OCI-LY1 (cell line): Measurements from ENCODE around the gene EMILIN1.

ENCODE experiments used
- EZH2 ChIP-seq: fragments of 200-600 bp; sonication (generic), shearing (Covaris generic); IDR thresholded peaks from 2 replicates; pipeline ENCODE4 v1.8.0; 2017; ENCODE audit warnings: borderline replicate concordance, mixed run types, mild to moderate bottlenecking, antibody characterized with exemption, low read length, moderate library complexity, mixed read lengths
- TF ChIP-seq, protein P1 (sequence below): fragments of 200-600 bp; sonication (generic), shearing (Covaris generic); IDR thresholded peaks from 2 replicates; pipeline ENCODE4 v1.5.1; 2017; ENCODE audit warnings: mild to moderate bottlenecking, antibody characterized with exemption, low read length, moderate library complexity, mixed read lengths

DNA sequence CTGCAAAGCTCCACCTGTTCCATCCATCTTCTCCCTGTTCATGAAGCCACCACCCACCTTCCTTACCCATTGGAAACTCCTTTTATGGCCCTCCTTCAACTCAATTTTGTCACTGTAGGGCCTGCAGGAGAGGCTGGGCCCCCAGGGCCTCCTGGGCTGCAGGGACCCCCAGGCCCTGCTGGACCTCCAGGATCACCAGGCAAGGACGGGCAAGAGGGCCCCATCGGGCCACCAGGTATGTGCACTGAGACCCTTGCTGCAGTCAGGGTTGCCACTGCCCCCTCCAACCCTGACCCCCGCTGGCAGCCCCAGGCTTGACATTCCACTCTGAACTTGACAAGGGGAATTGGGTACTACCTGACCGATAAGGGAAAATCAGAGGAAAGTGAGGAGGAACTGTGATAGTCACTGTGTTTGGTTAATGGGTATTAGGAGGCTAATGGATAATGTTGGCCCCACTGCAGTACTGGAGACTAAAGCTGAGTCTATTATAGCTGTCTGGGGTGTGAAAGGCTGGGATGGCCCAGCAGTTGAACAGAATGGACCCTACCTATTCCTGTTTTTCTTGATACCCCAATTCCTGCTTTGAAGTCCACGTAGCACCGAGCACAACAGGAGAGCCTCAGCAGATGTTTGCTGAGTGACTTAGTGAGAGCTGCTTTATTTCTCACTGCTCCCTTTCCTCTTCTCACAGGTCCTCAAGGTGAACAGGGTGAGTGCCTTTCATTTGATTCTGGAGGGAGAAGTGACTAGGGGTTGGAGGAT, 6.1 kb downstream of the EMILIN1 start:
- TF ChIP-seq, protein P1, sequence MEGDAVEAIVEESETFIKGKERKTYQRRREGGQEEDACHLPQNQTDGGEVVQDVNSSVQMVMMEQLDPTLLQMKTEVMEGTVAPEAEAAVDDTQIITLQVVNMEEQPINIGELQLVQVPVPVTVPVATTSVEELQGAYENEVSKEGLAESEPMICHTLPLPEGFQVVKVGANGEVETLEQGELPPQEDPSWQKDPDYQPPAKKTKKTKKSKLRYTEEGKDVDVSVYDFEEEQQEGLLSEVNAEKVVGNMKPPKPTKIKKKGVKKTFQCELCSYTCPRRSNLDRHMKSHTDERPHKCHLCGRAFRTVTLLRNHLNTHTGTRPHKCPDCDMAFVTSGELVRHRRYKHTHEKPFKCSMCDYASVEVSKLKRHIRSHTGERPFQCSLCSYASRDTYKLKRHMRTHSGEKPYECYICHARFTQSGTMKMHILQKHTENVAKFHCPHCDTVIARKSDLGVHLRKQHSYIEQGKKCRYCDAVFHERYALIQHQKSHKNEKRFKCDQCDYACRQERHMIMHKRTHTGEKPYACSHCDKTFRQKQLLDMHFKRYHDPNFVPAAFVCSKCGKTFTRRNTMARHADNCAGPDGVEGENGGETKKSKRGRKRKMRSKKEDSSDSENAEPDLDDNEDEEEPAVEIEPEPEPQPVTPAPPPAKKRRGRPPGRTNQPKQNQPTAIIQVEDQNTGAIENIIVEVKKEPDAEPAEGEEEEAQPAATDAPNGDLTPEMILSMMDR: no peak
- no peak for TF ChIP-seq EZH2
